ENCODE measurements around the gene TMPRSS11F.

GRCh38 chr4:68132342-68132741, 2.7 kb upstream of the TMPRSS11F start:
- TF ChIP-seq, protein P1, sequence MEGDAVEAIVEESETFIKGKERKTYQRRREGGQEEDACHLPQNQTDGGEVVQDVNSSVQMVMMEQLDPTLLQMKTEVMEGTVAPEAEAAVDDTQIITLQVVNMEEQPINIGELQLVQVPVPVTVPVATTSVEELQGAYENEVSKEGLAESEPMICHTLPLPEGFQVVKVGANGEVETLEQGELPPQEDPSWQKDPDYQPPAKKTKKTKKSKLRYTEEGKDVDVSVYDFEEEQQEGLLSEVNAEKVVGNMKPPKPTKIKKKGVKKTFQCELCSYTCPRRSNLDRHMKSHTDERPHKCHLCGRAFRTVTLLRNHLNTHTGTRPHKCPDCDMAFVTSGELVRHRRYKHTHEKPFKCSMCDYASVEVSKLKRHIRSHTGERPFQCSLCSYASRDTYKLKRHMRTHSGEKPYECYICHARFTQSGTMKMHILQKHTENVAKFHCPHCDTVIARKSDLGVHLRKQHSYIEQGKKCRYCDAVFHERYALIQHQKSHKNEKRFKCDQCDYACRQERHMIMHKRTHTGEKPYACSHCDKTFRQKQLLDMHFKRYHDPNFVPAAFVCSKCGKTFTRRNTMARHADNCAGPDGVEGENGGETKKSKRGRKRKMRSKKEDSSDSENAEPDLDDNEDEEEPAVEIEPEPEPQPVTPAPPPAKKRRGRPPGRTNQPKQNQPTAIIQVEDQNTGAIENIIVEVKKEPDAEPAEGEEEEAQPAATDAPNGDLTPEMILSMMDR (IDR thresholded peaks at IDR 0.05; ENCODE audit: borderline replicate concordance, extremely low read depth, low read length, poor library complexity, severe bottlenecking), result no peak
- no peak for TF ChIP-seq EZH2 (IDR thresholded peaks at IDR 0.05; ENCODE audit: borderline replicate concordance, low read depth, low read length, severe bottlenecking)
